Bone marrow (tissue), 2 donors: Measurements from ENCODE around the gene C17orf107.
"Not testable (repeated sequence)": the region's sequence is repeated elsewhere in the genome, so short reads cannot be mapped to it uniquely, and the experiment has no call there.

Source experiments
- DNase-seq, 2 donors: peaks; one replicate each; lab custom pipeline; 2025; lab: John Stamatoyannopoulos, UW

The C17orf107 gene

GRCh38 chr17:4899341-4900230, at the start of gene C17orf107:
Gene C17orf107 (plus strand): TSS chr17:4899536. CDS start chr17:4899763, 227 bp downstream.
- peak; percentile 30 to 76 for DNase-seq

GRCh38 chr17:4850246-4850645, 49.1 kb upstream of the C17orf107 start:
- no peak for DNase-seq

- no peak for DNase-seq
These were observed 48.3 kb upstream of the C17orf107 start for GRCh38 chr17:4851084-4851483.

GRCh38 chr17:4852567-4853207, 46.6 kb upstream of the C17orf107 start:
- no peak for DNase-seq

GRCh38 chr17:4853208-4853671, 46.1 kb upstream of the C17orf107 start:
- DNase-seq: no peak

- no peak for DNase-seq
These were observed 45.1 kb upstream of the C17orf107 start for GRCh38 chr17:4854111-4854681.

- no peak for DNase-seq
These were observed 42.9 kb upstream of the C17orf107 start for GRCh38 chr17:4856271-4856936.

GRCh38 chr17:4856937-4857314, 42.4 kb upstream of the C17orf107 start:
- DNase-seq: no peak

- not testable (repeated sequence) for DNase-seq
These were observed 42.0 kb upstream of the C17orf107 start for GRCh38 chr17:4857347-4857746.

GRCh38 chr17:4858068-4858881, 41.1 kb upstream of the C17orf107 start:
- DNase-seq: no peak

GRCh38 chr17:4858882-4859260, 40.5 kb upstream of the C17orf107 start:
- DNase-seq: no peak

GRCh38 chr17:4859816-4860625, 39.3 kb upstream of the C17orf107 start:
- DNase-seq: no peak

- DNase-seq: no peak
These were observed 38.7 kb upstream of the C17orf107 start for GRCh38 chr17:4860651-4861050.

- DNase-seq: no peak
These were observed 38.3 kb upstream of the C17orf107 start for GRCh38 chr17:4861052-4861451.

- DNase-seq: no peak
These were observed 36.6 kb upstream of the C17orf107 start for GRCh38 chr17:4862720-4863119.

GRCh38 chr17:4863321-4863720, 36.0 kb upstream of the C17orf107 start:
- DNase-seq: no peak

GRCh38 chr17:4867535-4867934, 31.8 kb upstream of the C17orf107 start:
- DNase-seq: not testable (repeated sequence)

GRCh38 chr17:4869058-4869998, 30.0 kb upstream of the C17orf107 start:
- DNase-seq: not testable (repeated sequence)

GRCh38 chr17:4870855-4871254, 28.5 kb upstream of the C17orf107 start:
- DNase-seq: no peak
